PC-9 (cell line): ENCODE data around the gene DNAJA2. TPM values are rescaled to one million over a fixed set of nuclear protein-coding genes. Genes with fewer than 3 reads are reported as not detected.

Experiments
- BruUV-seq: library from RNA; stranded (reverse); fragments of 400-500 nt; replicated peaks from 2 replicates; lab custom pipeline; 2021; lab: Mats Ljungman, UMichigan
- CTCF ChIA-PET: fragments of 300-600 bp; sonication (Branson Sonifier 250); formaldehyde crosslinking; loops from one replicate; lab custom pipeline; 2022; ENCODE audit warnings: antibody characterized with exemption; lab: Charles Lee
- POLR2A ChIA-PET: fragments of 300-600 bp; sonication (Branson Sonifier 250); formaldehyde crosslinking; loops from one replicate; lab custom pipeline; 2022; ENCODE audit warnings: antibody characterized with exemption; ENCODE audit not compliant: unreplicated experiment; lab: Charles Lee
- DNase-seq, 2 experiments: peaks; one replicate each; pipeline versions ENCODE4 v3.0.0 to v3.0.0-alpha.2; 2015 to 2022; ENCODE audit warnings: mixed read lengths in 1 of 2
- H2AFZ ChIP-seq: fragments of 200-600 bp; sonication (generic); 2 replicates; pipeline ENCODE4 v1.8.1; 2017; ENCODE audit warnings: antibody characterized with exemption
- H3F3A ChIP-seq: fragments of 200-600 bp; sonication (generic); 2 replicates; pipeline ENCODE4 v1.8.1; 2017; ENCODE audit warnings: antibody characterized with exemption, mild to moderate bottlenecking, low read depth; ENCODE audit not compliant: insufficient read depth
- H3K27ac ChIP-seq: fragments of 200-600 bp; sonication (generic); 2 replicates; pipeline ENCODE4 v1.6.1; 2016; ENCODE audit warnings: mixed run types
- H3K27me3 ChIP-seq: fragments of 200-600 bp; sonication (generic); 2 replicates; pipeline ENCODE4 v1.6.1; 2016; ENCODE audit warnings: low read depth, mixed run types; ENCODE audit not compliant: insufficient read depth
- H3K36me3 ChIP-seq: fragments of 200-600 bp; sonication (generic); 2 replicates; pipeline ENCODE4 v1.6.1; 2016; ENCODE audit warnings: low read depth, mixed run types
- H3K4me1 ChIP-seq: fragments of 200-600 bp; sonication (generic); replicated peaks from 2 replicates; pipeline ENCODE4 v1.6.1; 2016; ENCODE audit warnings: mixed run types; ENCODE audit not compliant: insufficient read depth
- H3K4me2 ChIP-seq: fragments of 200-600 bp; sonication (generic); 2 replicates; pipeline ENCODE4 v1.6.1; 2017; ENCODE audit warnings: mixed run types
- H3K4me3 ChIP-seq: fragments of 200-600 bp; sonication (generic); 2 replicates; pipeline ENCODE4 v1.6.1; 2016; ENCODE audit warnings: mixed run types
- H3K79me2 ChIP-seq: fragments of 200-600 bp; sonication (generic); 2 replicates; pipeline ENCODE4 v1.6.1; 2017; ENCODE audit warnings: low read depth, mixed run types
- H3K9me2 ChIP-seq: fragments of 200-600 bp; sonication (generic); 2 replicates; pipeline ENCODE4 v1.8.1; 2017; ENCODE audit warnings: mild to moderate bottlenecking; ENCODE audit not compliant: insufficient read depth
- H3K9me3 ChIP-seq: fragments of 200-600 bp; sonication (generic); 2 replicates; pipeline ENCODE4 v1.8.1; 2016; ENCODE audit warnings: low read depth; ENCODE audit not compliant: insufficient read depth
- H4K20me1 ChIP-seq: fragments of 200-600 bp; sonication (generic); 2 replicates; pipeline ENCODE4 v1.8.1; 2017; ENCODE audit not compliant: insufficient read depth
- EZH2 ChIP-seq: fragments of 200-600 bp; sonication (generic); IDR thresholded peaks from 2 replicates; pipeline ENCODE4 v1.8.0; 2017; ENCODE audit warnings: antibody characterized with exemption, low read depth
- intact Hi-C: fragments of 100-400 bp; cut with micrococcal nuclease; formaldehyde crosslinking; loops from one replicate; pipeline ENCODE4 v1.10.0; 2022; ENCODE audit not compliant: unreplicated experiment
- total RNA-seq: library from RNA; stranded (reverse); gene quantifications from 2 replicates; pipeline ENCODE4 v1.2.3, GENCODE V29; 2021
- TF ChIP-seq, protein P1 (sequence below): fragments of 200-600 bp; sonication (generic); conservative IDR thresholded peaks from 2 replicates; pipeline ENCODE4 v1.6.1; 2017; ENCODE audit warnings: mixed run types, antibody characterized with exemption, mild to moderate bottlenecking, moderate library complexity

The DNAJA2 gene
- total RNA-seq, 1 experiment from 2014 or later = 89.8 TPM

DNA sequence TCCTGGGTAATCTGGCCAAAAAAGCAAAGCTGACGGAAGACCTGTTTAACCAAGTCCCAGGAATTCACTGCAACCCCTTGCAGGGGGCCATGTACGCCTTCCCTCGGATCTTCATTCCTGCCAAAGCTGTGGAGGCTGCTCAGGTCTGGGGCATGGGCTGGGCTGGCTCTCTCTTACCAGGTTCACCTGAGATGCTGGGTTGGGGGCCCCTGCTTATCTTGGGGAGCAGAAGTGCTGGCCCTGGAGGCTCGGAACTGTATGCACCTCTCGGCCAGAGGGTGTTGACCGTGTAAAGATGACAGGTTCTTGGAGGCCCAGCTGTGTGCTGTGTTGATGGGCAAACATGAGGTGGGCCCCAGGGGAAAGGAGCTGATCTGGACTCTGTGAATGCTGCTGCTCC, 49.1 kb downstream of the DNAJA2 start:
- Histone ChIP-seq H3F3A (0 out of 2 replicates have a peak, but pooled peaks cover 6% of the 10 kb centered on the region), H3K27me3 (no peaks in the 10 kb centered on the region), H3K4me2 (no peak overlapping the region), H3K79me2 (no peaks in the 10 kb centered on the region), H3K36me3 (peaks cover 33% of the 10 kb centered on the region), H4K20me1 (peaks cover 28% of the 10 kb centered on the region; the same call in 1 of the 2 replicates), H3K27ac (no peak overlapping the region), H3K9me3 (no peaks in the 10 kb centered on the region), H3K4me1 (no peaks in the 10 kb centered on the region), H3K9me2 (no peaks in the 10 kb centered on the region), H3K4me3 (no peak overlapping the region), H2AFZ (no peak overlapping the region)
- POLR2A ChIA-PET = no interaction called here
- CTCF ChIA-PET = no interaction called here
- DNase-seq = no peak
- no TSS peak for BruUV-seq
- TF ChIP-seq EZH2 = no peak
- TF ChIP-seq, protein P1, sequence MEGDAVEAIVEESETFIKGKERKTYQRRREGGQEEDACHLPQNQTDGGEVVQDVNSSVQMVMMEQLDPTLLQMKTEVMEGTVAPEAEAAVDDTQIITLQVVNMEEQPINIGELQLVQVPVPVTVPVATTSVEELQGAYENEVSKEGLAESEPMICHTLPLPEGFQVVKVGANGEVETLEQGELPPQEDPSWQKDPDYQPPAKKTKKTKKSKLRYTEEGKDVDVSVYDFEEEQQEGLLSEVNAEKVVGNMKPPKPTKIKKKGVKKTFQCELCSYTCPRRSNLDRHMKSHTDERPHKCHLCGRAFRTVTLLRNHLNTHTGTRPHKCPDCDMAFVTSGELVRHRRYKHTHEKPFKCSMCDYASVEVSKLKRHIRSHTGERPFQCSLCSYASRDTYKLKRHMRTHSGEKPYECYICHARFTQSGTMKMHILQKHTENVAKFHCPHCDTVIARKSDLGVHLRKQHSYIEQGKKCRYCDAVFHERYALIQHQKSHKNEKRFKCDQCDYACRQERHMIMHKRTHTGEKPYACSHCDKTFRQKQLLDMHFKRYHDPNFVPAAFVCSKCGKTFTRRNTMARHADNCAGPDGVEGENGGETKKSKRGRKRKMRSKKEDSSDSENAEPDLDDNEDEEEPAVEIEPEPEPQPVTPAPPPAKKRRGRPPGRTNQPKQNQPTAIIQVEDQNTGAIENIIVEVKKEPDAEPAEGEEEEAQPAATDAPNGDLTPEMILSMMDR = no peak
- intact Hi-C loops = no loop called here

DNA sequence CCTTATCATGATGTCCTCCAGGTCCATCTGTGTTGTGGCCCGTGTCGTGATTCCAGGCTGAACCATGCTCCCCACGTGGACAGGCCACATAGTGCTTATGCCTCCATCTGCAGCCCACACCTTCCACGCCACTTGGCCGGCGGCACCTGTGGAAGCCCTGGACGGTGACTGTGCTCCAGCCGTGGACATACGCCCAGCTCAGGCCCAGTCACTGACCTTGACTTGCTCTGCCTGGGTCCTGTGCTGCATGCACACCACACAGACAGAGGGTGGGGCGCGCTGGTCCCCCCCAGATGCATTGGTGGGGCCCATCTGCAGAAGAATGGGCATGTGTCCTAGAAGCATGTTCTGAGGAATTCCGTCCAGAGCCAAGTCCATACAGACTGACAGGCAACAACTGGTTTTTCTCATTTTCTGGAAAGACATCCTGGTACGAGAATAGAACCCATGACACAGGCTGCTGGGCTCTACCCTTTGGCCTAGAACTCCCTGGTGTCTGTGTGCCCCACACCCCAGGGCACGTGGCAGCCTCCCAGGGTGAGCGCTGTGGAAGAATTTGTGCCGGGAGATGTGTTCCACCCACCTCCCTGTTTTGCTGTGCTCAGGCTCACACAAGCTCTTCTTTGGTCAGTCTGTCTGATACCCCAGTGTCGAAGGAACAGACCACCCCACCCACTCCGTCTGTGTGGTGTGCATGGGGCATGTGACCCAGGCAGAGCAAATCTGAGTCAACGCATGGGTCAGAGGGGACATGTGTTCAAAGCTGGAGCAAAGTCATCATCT, 49.8 kb downstream of the DNAJA2 start:
- no peak for DNase-seq
- Histone ChIP-seq H3K27ac (no peak overlapping the region), H3K27me3 (no peaks in the 10 kb centered on the region), H3K79me2 (no peaks in the 10 kb centered on the region), H3K4me1 (no peaks in the 10 kb centered on the region), H2AFZ (no peak overlapping the region), H3K4me2 (no peak overlapping the region), H3F3A (0 out of 2 replicates have a peak, but pooled peaks cover 6% of the 10 kb centered on the region), H3K9me2 (no peaks in the 10 kb centered on the region), H4K20me1 (peaks cover 28% of the 10 kb centered on the region; the same call in 1 of the 2 replicates), H3K9me3 (no peaks in the 10 kb centered on the region), H3K4me3 (no peak overlapping the region), H3K36me3 (peaks cover 26% of the 10 kb centered on the region; the same call in 1 of the 2 replicates)
- no TSS peak for BruUV-seq
- POLR2A ChIA-PET = no interaction called here
- no peak for TF ChIP-seq EZH2
- TF ChIP-seq, protein P1 = no peak
- CTCF ChIA-PET = no interaction called here
- intact Hi-C loops = no loop called here

GRCh38 chr16:46922239-46922638, 51.2 kb downstream of the DNAJA2 start:
- Histone ChIP-seq H3K36me3 (peaks cover 31% of the 10 kb centered on the region), H3K9me3 (no peaks in the 10 kb centered on the region), H3K4me3 (no peak overlapping the region), H3K4me1 (no peaks in the 10 kb centered on the region), H4K20me1 (peaks cover 25% of the 10 kb centered on the region; the same call in 1 of the 2 replicates), H3F3A (no peaks in the 10 kb centered on the region), H3K4me2 (no peak overlapping the region), H2AFZ (no peak overlapping the region), H3K79me2 (no peaks in the 10 kb centered on the region), H3K27ac (no peak overlapping the region), H3K9me2 (no peaks in the 10 kb centered on the region), H3K27me3 (no peaks in the 10 kb centered on the region)
- ChIA-PET CTCF (no interaction called here), POLR2A (no interaction called here)
- no peak for DNase-seq
- TF ChIP-seq, protein P1 = no peak
- TF ChIP-seq EZH2 = no peak
- intact Hi-C loops = no loop called here
- BruUV-seq = no TSS peak
